Neural crest cell (in vitro differentiated cells): ENCODE data around the gene JAG2. TPM values are rescaled to one million over a fixed set of nuclear protein-coding genes. Genes with fewer than 3 reads are reported as not detected.

Experiments
- DNase-seq: peaks from one replicate; pipeline ENCODE4 v3.0.0; 2021; ENCODE audit warnings: low read depth, mixed read lengths, low spot score
- H3K27ac Mint-ChIP-seq: one replicate; pipeline ENCODE4 v1.8.0; 2021; ENCODE audit warnings: mild to moderate bottlenecking, mixed read lengths; ENCODE audit not compliant: unreplicated experiment
- H3K27me3 Mint-ChIP-seq: 2 replicates; pipeline ENCODE4 v1.8.0; 2021; ENCODE audit warnings: low read depth, mild to moderate bottlenecking, mixed read lengths
- H3K36me3 Mint-ChIP-seq: 2 replicates; pipeline ENCODE4 v1.8.0; 2021; ENCODE audit warnings: low read depth, mild to moderate bottlenecking, mixed read lengths
- H3K4me1 Mint-ChIP-seq: 2 replicates; pipeline ENCODE4 v1.8.0; 2021; ENCODE audit warnings: mixed read lengths
- H3K4me3 Mint-ChIP-seq: one replicate; pipeline ENCODE4 v1.8.0; 2021; ENCODE audit warnings: mild to moderate bottlenecking, mixed read lengths
- H3K9me3 Mint-ChIP-seq: 2 replicates; pipeline ENCODE4 v1.8.0; 2021; ENCODE audit warnings: mixed read lengths
- CTCF ChIP-seq: fragments of 200-600 bp; sonication (generic); conservative IDR thresholded peaks from 2 replicates; pipeline ENCODE4 v1.5.0; 2021; ENCODE audit warnings: antibody characterized with exemption, mild to moderate bottlenecking
- total RNA-seq: library from RNA; stranded (reverse); gene quantifications from 2 replicates; pipeline ENCODE4 v1.2.1, GENCODE V29; 2021

JAG2 gene
- total RNA-seq, 1 donor from 2014 or later, result 4.2 TPM

DNA sequence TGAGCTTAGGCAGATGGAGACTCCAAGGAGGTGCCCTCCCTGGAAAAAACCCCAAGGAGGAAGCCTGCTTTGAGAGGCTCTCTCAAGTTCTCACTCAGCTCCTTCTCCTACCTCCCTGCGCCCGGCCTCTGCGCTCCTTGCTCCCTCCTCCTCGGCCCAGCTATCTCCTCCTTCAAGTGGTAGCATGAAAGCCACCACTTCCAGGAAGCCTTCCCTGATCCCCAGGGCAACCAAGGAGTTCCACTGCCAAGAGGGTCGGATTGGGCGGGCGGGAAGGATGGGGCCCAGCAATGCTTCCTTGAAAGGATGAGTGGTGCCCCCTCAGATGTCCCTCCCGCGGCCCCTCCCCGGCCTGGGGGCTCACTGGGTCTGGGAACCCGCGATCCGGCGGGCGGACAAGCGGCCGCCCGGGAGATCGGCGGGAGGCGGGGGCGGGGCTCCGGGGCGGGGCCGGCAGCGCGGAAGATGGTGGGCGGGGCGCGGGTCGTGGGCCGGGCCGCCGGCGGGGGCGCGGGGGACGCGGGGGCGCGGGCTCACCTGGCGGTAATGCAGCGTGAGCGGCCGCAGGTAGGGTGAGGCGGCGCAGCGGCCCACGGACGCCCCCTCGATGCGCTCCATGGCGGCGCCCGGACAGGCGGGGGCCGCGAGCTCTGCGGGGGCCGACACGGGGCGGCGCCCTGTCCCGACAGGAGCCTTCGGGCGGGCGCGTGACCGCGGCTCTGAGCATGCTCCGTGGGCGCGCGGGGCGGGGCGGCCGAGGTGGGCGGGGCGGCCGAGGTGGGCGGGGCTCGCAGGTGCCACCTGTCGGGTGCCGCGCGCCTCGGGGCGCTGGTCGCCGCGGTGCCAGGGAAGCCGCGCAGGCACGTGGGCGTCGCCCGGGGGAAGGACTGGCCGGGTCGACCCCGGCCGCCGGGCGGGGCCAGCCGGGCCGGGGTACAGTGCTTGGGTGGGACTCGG, 12.3 kb upstream of the JAG2 start, which contains the start of gene NUDT14:
NUDT14 (minus strand) TSS at position 721 of the 957 bp plus-strand sequence; CDS start at position 618, 103 bp downstream.
- no peak within 1 kb of the TSS for H3K27ac Mint-ChIP-seq
- H3K27me3 Mint-ChIP-seq, result peaks cover 13% of the 10 kb centered on the region
- no peak for TF ChIP-seq CTCF

DNA sequence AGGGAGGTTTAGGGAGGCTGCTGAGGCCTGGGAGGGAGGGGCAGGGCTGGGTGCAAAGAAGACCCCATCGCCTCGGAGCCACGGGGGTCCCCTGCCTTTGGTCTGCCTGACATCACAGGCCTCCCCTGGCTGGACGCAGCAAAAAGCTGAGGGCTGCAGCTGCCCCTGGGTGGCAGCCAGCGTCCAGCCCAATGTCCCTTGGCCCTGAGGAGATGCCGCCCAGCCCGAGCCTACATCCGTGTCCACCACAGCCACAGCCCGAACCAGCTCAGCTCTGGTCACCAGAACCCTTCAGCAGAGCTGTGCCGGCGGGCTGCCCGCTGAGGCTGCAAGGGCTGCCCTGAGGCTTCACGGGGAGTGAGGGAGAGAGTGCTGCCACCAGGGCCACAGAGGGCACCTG, 10.6 kb upstream of the JAG2 start:
- no peak for TF ChIP-seq CTCF
- no peak for DNase-seq
- H3K9me3 Mint-ChIP-seq, result no peaks in the 10 kb centered on the region
- H3K4me1 Mint-ChIP-seq, result no peaks in the 10 kb centered on the region
- H3K36me3 Mint-ChIP-seq, result no peaks in the 10 kb centered on the region
- peak overlapping the region; percentile 34 for H3K4me3 Mint-ChIP-seq
- H3K27me3 Mint-ChIP-seq, result peaks cover 10% of the 10 kb centered on the region
- H3K27ac Mint-ChIP-seq, result no peak overlapping the region

More for the DNA sequence above, 12.3 kb upstream of the JAG2 start, which contains the start of gene NUDT14:
- H3K4me1 Mint-ChIP-seq, result no peaks in the 10 kb centered on the region
- peak; percentile 45 for DNase-seq
- H3K9me3 Mint-ChIP-seq, result no peaks in the 10 kb centered on the region
- no peaks in the 10 kb centered on the region for H3K36me3 Mint-ChIP-seq
- H3K4me3 Mint-ChIP-seq, result peak within 1 kb of the TSS; percentile 86

DNA sequence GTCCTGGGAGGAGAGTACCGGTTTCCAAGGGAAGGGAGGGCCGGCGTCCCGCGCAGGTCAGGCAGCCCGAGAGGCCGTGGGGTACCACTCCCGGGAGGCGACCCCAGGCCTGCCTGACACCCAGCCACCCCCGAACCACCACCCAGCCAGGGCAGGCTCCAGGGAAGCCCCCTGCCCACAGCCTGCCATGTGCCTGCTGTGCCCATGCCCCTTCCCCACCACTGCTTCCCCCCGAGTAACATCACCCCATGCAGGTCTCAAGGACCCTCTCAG, 10.2 kb upstream of the JAG2 start:
- H3K9me3 Mint-ChIP-seq, result no peaks in the 10 kb centered on the region
- TF ChIP-seq CTCF, result no peak
- H3K4me1 Mint-ChIP-seq, result no peaks in the 10 kb centered on the region
- no peak overlapping the region for H3K27ac Mint-ChIP-seq
- peaks cover 9% of the 10 kb centered on the region for H3K27me3 Mint-ChIP-seq
- H3K4me3 Mint-ChIP-seq, result peak overlapping the region; percentile 68
- no peaks in the 10 kb centered on the region for H3K36me3 Mint-ChIP-seq
- no peak for DNase-seq

- no peaks in the 10 kb centered on the region for H3K36me3 Mint-ChIP-seq
- TF ChIP-seq CTCF, result no peak
- H3K27ac Mint-ChIP-seq, result no peak overlapping the region
- no peak for DNase-seq
- no peaks in the 10 kb centered on the region for H3K4me1 Mint-ChIP-seq
- H3K4me3 Mint-ChIP-seq, result peak overlapping the region; percentile 68
- H3K9me3 Mint-ChIP-seq, result no peaks in the 10 kb centered on the region
- H3K27me3 Mint-ChIP-seq, result peaks cover 4% of the 10 kb centered on the region
Measured at GRCh38 chr14:105178069-105178867, 9.7 kb upstream of the JAG2 start.

GRCh38 chr14:105177082-105177481, 8.5 kb upstream of the JAG2 start:
- H3K4me1 Mint-ChIP-seq, result no peaks in the 10 kb centered on the region
- no peaks in the 10 kb centered on the region for H3K9me3 Mint-ChIP-seq
- peaks cover under 1% of the 10 kb centered on the region for H3K27me3 Mint-ChIP-seq

More at GRCh38 chr14:105177082-105177481, 8.5 kb upstream of the JAG2 start:
- Mint-ChIP-seq H3K27ac (no peak overlapping the region), H3K4me3 (no peak overlapping the region), H3K36me3 (no peaks in the 10 kb centered on the region)
- TF ChIP-seq CTCF, result no peak
- no peak for DNase-seq
